ENCODE measurements around the gene MROH9. TPM values are rescaled to one million over a fixed set of nuclear protein-coding genes. Genes with fewer than 3 reads are reported as not detected.

MROH9 gene
- not detected for total RNA-seq
- not detected for total RNA-seq (2013)

GRCh38 chr1:170935231-170935630 is at the start of gene MROH9:
MROH9 (plus strand) TSS chr1:170935534; CDS start chr1:170945557, 10,023 bp downstream.
- no peak within 1 kb of the TSS for H3K27ac Mint-ChIP-seq
- intact Hi-C loops (cut with micrococcal nuclease), result no loop called here
- 89% methylated on average over 1 of the region's 2 CpGs for WGBS (ENCODE audit: insufficient coverage)
- Histone ChIP-seq H3K4me1 (ENCODE audit: control insufficient read depth, insufficient read depth, low read length) (no peaks in the 10 kb centered on the region), H3K9me3 (ENCODE audit: control insufficient read depth, insufficient read depth, low read length) (no peaks in the 10 kb centered on the region), H3K4me3 (ENCODE audit: low read length) (no peak within 1 kb of the TSS), H3K27me3 (ENCODE audit: control insufficient read depth, insufficient read depth, low read length) (no peaks in the 10 kb centered on the region), H3K36me3 (ENCODE audit: control insufficient read depth, insufficient read depth, low read length) (no peaks in the 10 kb centered on the region), H3K27ac (ENCODE audit: low read length) (no peak within 1 kb of the TSS)
- no peaks in the 10 kb centered on the region for H3K4me1 Mint-ChIP-seq
- no peaks in the 10 kb centered on the region for H3K9me3 Mint-ChIP-seq
- no peak for DNase-seq
- TF ChIP-seq, protein P1, sequence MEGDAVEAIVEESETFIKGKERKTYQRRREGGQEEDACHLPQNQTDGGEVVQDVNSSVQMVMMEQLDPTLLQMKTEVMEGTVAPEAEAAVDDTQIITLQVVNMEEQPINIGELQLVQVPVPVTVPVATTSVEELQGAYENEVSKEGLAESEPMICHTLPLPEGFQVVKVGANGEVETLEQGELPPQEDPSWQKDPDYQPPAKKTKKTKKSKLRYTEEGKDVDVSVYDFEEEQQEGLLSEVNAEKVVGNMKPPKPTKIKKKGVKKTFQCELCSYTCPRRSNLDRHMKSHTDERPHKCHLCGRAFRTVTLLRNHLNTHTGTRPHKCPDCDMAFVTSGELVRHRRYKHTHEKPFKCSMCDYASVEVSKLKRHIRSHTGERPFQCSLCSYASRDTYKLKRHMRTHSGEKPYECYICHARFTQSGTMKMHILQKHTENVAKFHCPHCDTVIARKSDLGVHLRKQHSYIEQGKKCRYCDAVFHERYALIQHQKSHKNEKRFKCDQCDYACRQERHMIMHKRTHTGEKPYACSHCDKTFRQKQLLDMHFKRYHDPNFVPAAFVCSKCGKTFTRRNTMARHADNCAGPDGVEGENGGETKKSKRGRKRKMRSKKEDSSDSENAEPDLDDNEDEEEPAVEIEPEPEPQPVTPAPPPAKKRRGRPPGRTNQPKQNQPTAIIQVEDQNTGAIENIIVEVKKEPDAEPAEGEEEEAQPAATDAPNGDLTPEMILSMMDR (IDR thresholded peaks at IDR 0.05), result no peak
- H3K4me3 Mint-ChIP-seq, result no peak within 1 kb of the TSS
- H3K36me3 Mint-ChIP-seq, result no peaks in the 10 kb centered on the region
- ATAC-seq, result no peak
- H3K27me3 Mint-ChIP-seq (ENCODE audit: low read depth in 2 of 2), result peaks cover 4 to 6% of the 10 kb centered on the region in 2 donors

DNA sequence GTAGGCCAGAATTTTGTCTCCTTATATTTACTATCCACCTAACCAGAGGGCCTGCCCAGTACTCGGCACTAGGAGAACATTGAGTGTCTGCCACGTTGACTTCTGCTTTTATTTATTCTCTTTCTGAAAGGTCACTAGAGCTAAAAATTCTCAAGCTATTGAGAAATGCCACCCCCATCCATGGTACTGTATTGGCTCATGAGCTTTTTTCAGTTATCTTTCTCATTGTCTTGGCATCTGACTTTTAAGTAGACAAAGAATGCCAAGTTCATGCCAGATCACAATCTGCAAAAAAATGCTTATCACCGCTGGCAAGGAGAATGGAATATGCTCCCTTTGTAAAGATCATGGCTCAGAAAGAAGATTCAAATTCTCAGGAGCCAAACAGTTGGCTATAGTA is 49.8 kb upstream of the MROH9 start:
- H3K27ac Mint-ChIP-seq, result no peak overlapping the region
- no peaks in the 10 kb centered on the region for H3K36me3 Mint-ChIP-seq
- H3K4me3 Mint-ChIP-seq, result no peak overlapping the region
- Histone ChIP-seq H3K4me1 (ENCODE audit: control insufficient read depth, insufficient read depth, low read length) (no peaks in the 10 kb centered on the region), H3K4me3 (ENCODE audit: low read length) (no peak overlapping the region), H3K36me3 (ENCODE audit: control insufficient read depth, insufficient read depth, low read length) (no peaks in the 10 kb centered on the region), H3K9me3 (ENCODE audit: control insufficient read depth, insufficient read depth, low read length) (no peaks in the 10 kb centered on the region), H3K27ac (ENCODE audit: low read length) (no peak overlapping the region), H3K27me3 (ENCODE audit: control insufficient read depth, insufficient read depth, low read length) (no peaks in the 10 kb centered on the region)
- H3K4me1 Mint-ChIP-seq, result no peaks in the 10 kb centered on the region
- H3K9me3 Mint-ChIP-seq, result no peaks in the 10 kb centered on the region
- DNase-seq (no peak), ATAC-seq (no peak)
- 56% methylated on average over 3 of the region's 3 CpGs for WGBS (ENCODE audit: insufficient coverage)
- H3K27me3 Mint-ChIP-seq (ENCODE audit: low read depth in 2 of 2), result peaks cover 0 to 7% of the 10 kb centered on the region in 2 donors
- intact Hi-C loops (cut with micrococcal nuclease), result no loop called here
- TF ChIP-seq, protein P1 (IDR thresholded peaks at IDR 0.05), result no peak

GRCh38 chr1:170886460-170886859 is 48.9 kb upstream of the MROH9 start:
- TF ChIP-seq, protein P1 (IDR thresholded peaks at IDR 0.05), result no peak
- H3K9me3 ChIP-seq (ENCODE audit: control insufficient read depth, insufficient read depth, low read length), result no peaks in the 10 kb centered on the region
- no peak overlapping the region for H3K4me3 Mint-ChIP-seq
- H3K4me3 ChIP-seq (ENCODE audit: low read length), result no peak overlapping the region
- H3K27me3 Mint-ChIP-seq (ENCODE audit: low read depth in 2 of 2), result peaks cover 0 to 7% of the 10 kb centered on the region in 2 donors
- no peak overlapping the region for H3K27ac ChIP-seq (ENCODE audit: low read length)
- H3K27ac Mint-ChIP-seq, result no peak overlapping the region
- ATAC-seq, result no peak
- intact Hi-C loops (cut with micrococcal nuclease), result no loop called here
- no peak for DNase-seq
- no peaks in the 10 kb centered on the region for H3K36me3 ChIP-seq (ENCODE audit: control insufficient read depth, insufficient read depth, low read length)
- no peaks in the 10 kb centered on the region for H3K4me1 ChIP-seq (ENCODE audit: control insufficient read depth, insufficient read depth, low read length)
- H3K27me3 ChIP-seq (ENCODE audit: control insufficient read depth, insufficient read depth, low read length), result no peaks in the 10 kb centered on the region
- 81% methylated on average over 3 of the region's 3 CpGs for WGBS (ENCODE audit: insufficient coverage)
- H3K36me3 Mint-ChIP-seq, result no peaks in the 10 kb centered on the region
- no peaks in the 10 kb centered on the region for H3K9me3 Mint-ChIP-seq
- no peaks in the 10 kb centered on the region for H3K4me1 Mint-ChIP-seq

DNA sequence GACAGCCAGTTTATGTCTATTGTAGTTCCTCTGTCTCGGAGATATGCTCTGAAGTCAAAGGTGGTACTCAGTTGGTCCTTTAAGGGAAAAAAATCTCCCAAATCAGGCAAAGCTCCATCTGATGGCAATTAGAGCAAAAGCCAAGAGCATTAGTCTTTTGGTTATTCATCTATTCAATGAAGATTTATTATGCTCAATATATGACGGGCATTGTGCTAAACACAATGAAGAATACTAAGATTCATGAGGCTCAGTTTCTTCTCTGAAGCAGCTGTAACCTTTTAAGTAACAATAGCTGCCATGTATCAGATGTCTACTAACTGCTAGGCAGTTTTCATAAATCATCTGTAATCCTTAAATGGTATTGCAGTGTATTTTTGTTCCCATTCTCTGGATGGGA is 47.6 kb upstream of the MROH9 start:
- Mint-ChIP-seq H3K27me3 (ENCODE audit: low read depth in 2 of 2) (peaks cover 0 to 7% of the 10 kb centered on the region in 2 donors), H3K4me1 (no peaks in the 10 kb centered on the region), H3K36me3 (no peaks in the 10 kb centered on the region), H3K9me3 (no peaks in the 10 kb centered on the region), H3K27ac (no peak overlapping the region), H3K4me3 (no peak overlapping the region)
- H3K4me1 ChIP-seq (ENCODE audit: control insufficient read depth, insufficient read depth, low read length), result no peaks in the 10 kb centered on the region
- no peak overlapping the region for H3K27ac ChIP-seq (ENCODE audit: low read length)
- H3K4me3 ChIP-seq (ENCODE audit: low read length), result no peak overlapping the region
- 93% methylated on average over 2 of the region's 2 CpGs for WGBS (ENCODE audit: insufficient coverage)
- no peak for DNase-seq
- intact Hi-C loops (cut with micrococcal nuclease), result no loop called here
- ATAC-seq, result no peak
- H3K36me3 ChIP-seq (ENCODE audit: control insufficient read depth, insufficient read depth, low read length), result no peaks in the 10 kb centered on the region
- H3K9me3 ChIP-seq (ENCODE audit: control insufficient read depth, insufficient read depth, low read length), result no peaks in the 10 kb centered on the region
- H3K27me3 ChIP-seq (ENCODE audit: control insufficient read depth, insufficient read depth, low read length), result no peaks in the 10 kb centered on the region
- TF ChIP-seq, protein P1 (IDR thresholded peaks at IDR 0.05), result no peak

Measured in natural killer cell (primary cell).